Stimulated activated CD4-positive, alpha-beta T cell treated with anti-CD3 and anti-CD28 coated beads, TNF-alpha, amount 100 ng/mL, for 1 hour (primary cell): Measurements from ENCODE around the gene GPN2.

ENCODE experiments used
- DNase-seq, 3 donors: peaks; one replicate each; pipeline ENCODE4 v3.0.0-alpha.2; 2020; ENCODE audit warnings: low read depth in 3 of 3, low spot score in 1 of 3

Gene GPN2

DNA sequence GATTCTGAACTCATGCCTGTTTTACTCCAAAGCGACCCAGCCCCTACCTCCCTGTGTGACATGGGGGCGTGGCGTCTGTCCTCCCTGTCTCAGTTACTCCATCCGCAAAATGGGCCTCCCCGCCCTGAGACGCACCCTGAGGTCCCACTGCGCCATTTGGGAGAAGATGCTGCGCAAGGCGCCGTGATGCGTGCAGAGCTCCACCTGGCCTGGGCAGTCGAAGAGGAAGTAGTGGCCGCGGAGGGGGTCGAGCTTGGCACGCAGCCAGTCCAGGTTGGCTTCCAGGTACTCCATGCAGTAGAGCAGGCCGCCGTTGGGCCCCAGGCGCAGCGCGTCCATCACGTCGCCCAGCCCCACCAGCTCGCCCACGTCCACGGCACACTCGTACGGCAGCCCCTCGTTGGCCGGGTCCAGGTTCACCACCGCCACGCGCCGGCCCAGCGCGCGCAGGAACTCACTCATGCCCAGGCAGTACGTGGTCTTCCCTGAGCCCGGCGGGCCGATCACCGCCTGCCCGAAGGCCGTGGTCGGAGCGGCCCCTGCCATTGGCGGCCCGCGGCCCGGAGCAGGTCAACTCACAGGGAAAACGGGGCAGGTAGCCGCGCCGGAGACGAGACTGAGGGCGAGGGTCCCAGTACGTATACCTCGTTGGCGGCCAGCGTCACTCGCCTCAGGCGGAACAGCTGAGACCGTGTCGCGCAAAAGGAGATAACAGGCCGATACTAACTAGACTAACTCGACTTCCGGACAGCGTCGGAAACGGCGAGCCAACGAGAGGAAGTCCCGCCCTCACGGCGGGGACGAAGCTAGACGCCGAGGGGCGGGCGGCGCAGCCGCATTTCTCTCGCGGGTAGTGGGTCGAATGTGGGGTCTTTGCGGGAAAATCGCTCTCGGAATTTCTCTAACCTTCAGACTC is at the start of gene GPN2:
GPN2 (minus strand) TSS at position 733 of the 916 bp plus-strand sequence; CDS start at position 546, 187 bp downstream.
- DNase-seq, result peak; percentile 20 to 67 (median 54)

- no peak for DNase-seq
Observed at GRCh38 chr1:26938659-26939025, 48.6 kb upstream of the GPN2 start.

GRCh38 chr1:26938004-26938658 is 48.0 kb upstream of the GPN2 start:
- DNase-seq, result no peak

- no peak for DNase-seq
Observed at GRCh38 chr1:26936823-26937222, 46.7 kb upstream of the GPN2 start.

GRCh38 chr1:26932531-26932930 is 42.4 kb upstream of the GPN2 start:
- no peak for DNase-seq

- DNase-seq, result no peak
Observed at GRCh38 chr1:26923711-26924110, 33.6 kb upstream of the GPN2 start.

- DNase-seq, result no peak
Observed at GRCh38 chr1:26922901-26923300, 32.8 kb upstream of the GPN2 start.

GRCh38 chr1:26922431-26922729 is 32.3 kb upstream of the GPN2 start:
- DNase-seq, result no peak

- DNase-seq, result peak; percentile 83 to 89 (median 86)
Observed at GRCh38 chr1:26921540-26922430, 31.7 kb upstream of the GPN2 start, which contains the start of gene NUDC. Gene NUDC (plus strand): TSS chr1:26921743. CDS start chr1:26921849, 106 bp downstream.

DNA sequence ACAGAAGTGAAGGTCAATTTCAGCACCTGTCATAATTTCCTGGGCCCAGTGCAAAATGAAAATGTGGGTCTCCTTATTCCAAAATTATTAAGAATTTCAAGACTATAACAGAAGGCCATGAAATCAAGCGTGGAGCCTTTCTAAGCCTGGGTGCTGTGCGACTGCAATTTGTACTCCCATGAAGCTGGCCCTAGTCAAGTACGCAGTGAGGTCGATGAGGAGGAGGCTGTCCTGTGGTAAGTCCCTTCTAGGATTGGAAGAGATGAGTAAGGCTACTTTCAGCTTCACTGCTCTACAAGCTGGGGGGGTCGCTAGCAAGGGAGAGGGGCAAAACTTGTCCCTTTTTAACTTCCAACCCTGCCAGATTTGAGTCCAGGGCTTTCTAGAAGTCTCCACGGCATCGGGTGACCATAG is 31.1 kb upstream of the GPN2 start:
- no peak for DNase-seq

- no peak for DNase-seq
Observed at GRCh38 chr1:26915204-26915842, 25.2 kb upstream of the GPN2 start.

- DNase-seq, result no peak
Observed at GRCh38 chr1:26913754-26914619, 23.9 kb upstream of the GPN2 start, which contains the start of gene NR0B2. Gene NR0B2 (minus strand): TSS chr1:26913975. CDS start chr1:26913940, 35 bp downstream.

- DNase-seq, result no peak
Observed at GRCh38 chr1:26913389-26913753, 23.3 kb upstream of the GPN2 start.

DNA sequence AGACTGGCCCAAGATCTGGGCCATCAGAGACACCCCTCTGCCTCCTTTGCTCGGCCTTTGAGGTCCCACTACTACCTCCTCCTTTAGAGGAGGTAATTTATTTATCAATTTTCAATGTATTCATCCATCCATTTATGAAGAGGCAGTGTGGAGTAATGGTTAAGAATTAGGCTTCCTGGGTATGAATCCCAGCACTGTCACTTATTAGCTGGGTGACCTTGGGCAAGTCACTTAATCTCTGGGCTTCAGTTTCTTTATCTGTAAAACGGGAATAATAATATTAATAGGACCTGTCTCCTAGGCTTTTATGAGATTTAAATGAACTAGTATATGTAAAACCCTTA is 22.0 kb upstream of the GPN2 start:
- no peak for DNase-seq

DNA sequence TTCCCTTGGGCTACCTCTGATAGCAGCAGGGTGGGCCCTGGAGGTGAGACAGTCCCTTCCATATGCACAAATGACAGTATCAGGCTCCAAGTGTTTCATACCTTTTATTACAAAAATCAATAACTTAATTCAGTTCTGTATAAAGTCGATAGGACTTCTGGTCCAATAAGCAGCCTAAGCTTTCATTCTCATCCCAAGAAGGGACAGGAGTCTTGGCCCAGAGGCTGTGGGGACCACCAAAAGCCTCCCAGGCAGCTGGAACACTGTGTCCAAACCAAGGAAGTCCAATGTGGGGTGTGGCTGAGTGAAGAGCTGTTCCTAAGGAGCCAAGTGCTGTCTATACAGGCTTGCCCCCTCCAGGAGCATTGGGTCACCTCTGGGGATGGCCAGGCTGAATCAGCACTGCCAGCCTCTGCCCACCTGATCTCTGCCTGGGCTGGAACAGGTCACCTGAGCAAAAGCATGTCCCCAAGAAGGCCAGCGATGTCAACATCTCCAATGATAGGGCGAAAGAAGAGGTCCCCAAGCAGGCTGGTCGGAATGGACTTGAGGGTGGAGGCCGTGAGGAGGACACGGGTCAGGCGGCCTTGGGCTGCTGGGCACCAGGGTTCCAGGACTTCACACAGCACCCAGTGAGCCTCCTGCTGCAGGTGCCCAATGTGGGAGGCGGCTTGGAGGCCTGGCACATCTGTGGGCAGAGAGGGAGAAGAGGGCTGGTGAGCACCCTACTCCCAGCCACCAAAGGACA is 21.5 kb upstream of the GPN2 start:
- DNase-seq, result no peak

GRCh38 chr1:26910343-26911160 is 20.5 kb upstream of the GPN2 start:
- no peak for DNase-seq

- no peak for DNase-seq
Observed at GRCh38 chr1:26909951-26910342, 19.9 kb upstream of the GPN2 start.

GRCh38 chr1:26907071-26907917 is 17.2 kb upstream of the GPN2 start:
- no peak for DNase-seq
